ENCODE data around the gene PTCH2. TPM values are rescaled to one million over a fixed set of nuclear protein-coding genes. Genes with fewer than 3 reads are reported as not detected.
"Not testable (repeated sequence)": the region's sequence is repeated elsewhere in the genome, so short reads cannot be mapped to it uniquely, and the experiment has no call there.

Gene PTCH2
- total and polyA plus RNA-seq, 10 donors: 0.56 to 1.6 (median 1.2) TPM

DNA sequence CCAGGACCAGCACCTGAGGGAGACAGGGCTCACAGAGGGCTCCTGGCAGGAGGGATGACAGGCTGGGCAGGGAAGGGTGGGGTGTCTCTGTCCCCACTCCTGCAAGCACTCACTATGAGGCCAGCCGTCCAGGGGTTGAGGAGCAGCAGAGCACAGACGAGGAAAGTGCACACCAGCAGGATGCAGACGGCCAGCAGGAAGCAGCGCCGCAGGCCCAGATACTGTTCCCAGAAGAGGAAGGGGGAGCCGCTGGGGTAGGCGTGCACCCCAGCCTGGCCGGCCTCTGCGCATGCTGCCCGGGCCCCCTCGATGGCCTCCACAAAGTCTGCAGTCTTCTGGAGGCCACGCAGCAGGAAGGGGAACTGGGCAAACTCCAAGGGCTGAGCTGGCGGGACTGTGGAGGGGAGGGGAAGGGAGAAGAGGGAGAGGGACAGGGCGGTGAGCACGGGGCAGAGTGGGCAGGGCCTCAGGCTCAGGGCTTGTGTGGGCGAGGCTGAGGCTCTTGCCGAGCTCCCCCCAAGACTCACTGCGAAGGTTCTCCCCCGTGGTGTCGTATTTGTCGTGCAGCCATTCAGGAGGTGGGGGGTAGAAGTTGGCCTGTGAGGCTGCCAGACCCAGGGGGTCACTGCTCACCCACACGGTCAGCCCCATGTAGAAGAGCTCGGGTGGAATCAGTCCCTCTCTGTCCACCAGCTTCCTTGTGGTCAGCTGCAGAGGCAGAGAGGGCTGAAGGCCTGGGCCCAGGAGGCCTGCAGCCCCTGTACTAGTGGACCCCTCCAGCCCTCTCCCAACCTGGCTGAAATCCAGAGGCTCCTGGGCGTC is 16.5 kb downstream of the PTCH2 start:
- peak overlapping the region in 2 of 8 donors; percentile 1 to 4 for H3K4me3 ChIP-seq
- intact Hi-C loops (cut with DNase I; ENCODE audit: low total_unique reads): no loop called here
- TF ChIP-seq POLR2AphosphoS5 (IDR thresholded peaks at IDR 0.05) (peak; percentile 48 to 85 (median 70)), POLR2A (IDR thresholded peaks at IDR 0.05) (no peak)
- TF ChIP-seq, protein P1, sequence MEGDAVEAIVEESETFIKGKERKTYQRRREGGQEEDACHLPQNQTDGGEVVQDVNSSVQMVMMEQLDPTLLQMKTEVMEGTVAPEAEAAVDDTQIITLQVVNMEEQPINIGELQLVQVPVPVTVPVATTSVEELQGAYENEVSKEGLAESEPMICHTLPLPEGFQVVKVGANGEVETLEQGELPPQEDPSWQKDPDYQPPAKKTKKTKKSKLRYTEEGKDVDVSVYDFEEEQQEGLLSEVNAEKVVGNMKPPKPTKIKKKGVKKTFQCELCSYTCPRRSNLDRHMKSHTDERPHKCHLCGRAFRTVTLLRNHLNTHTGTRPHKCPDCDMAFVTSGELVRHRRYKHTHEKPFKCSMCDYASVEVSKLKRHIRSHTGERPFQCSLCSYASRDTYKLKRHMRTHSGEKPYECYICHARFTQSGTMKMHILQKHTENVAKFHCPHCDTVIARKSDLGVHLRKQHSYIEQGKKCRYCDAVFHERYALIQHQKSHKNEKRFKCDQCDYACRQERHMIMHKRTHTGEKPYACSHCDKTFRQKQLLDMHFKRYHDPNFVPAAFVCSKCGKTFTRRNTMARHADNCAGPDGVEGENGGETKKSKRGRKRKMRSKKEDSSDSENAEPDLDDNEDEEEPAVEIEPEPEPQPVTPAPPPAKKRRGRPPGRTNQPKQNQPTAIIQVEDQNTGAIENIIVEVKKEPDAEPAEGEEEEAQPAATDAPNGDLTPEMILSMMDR (IDR thresholded peaks at IDR 0.05 in 8 of 11, conservative IDR thresholded peaks at IDR 0.05 in 3 of 11): no peak
- H3K27me3 ChIP-seq (replicated peaks in 1 of 7): no peaks in the 10 kb centered on the region
- 14 to 28% (median 22%) methylated on average over 18 to 24 of the region's 24 CpGs for whole genome bisulfite sequencing, 5 donors
- DNase-seq: peak; percentile 91
- H3K27ac ChIP-seq: peak overlapping the region in 6 of 8 donors; percentile 35 to 70 (median 62)
- H3K36me3 ChIP-seq: no peaks in the 10 kb centered on the region
- H3K4me1 ChIP-seq: peaks cover 0 to 46% (median 20%) of the 10 kb centered on the region in 6 donors
- no peaks in the 10 kb centered on the region for H3K9me3 ChIP-seq

DNA sequence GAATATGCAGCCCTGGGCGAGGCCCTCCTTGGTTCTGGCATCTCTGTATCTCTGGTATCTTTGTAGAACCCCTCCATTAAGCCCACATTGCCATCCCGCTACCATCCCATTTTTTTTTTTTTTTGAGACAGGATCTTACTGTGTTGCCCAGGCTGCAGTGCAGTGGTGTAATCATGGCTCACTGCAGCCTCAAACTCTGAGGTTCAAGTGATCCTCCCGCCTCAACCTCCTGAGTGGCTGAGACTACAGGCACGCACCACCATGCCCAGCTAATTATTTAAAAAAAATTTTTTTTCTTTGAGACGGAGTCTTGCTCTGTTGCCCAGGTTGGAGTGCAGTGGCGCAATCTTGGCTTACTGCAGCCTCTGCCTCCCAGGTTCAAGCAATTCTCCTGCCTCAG is 18.7 kb downstream of the PTCH2 start:
- H3K27me3 ChIP-seq (replicated peaks in 1 of 7); H3K36me3 ChIP-seq; H3K4me3 ChIP-seq; H3K27ac ChIP-seq; H3K9me3 ChIP-seq: not testable (repeated sequence)
- 92 to 95% (median 93%) methylated on average over 6 of the region's 6 CpGs for WGBS, 5 donors
- intact Hi-C loops (cut with DNase I; ENCODE audit: low total_unique reads): loop anchor here (5.0 kb wide), 1 partner anchor 37 kb away; the partner anchor contains the start of gene BEST4
- H3K4me1 ChIP-seq: peaks cover 8 to 38% (median 26%) of the 10 kb centered on the region in 6 donors
- DNase-seq: peak; percentile 19

- no peaks in the 10 kb centered on the region for H3K9me3 ChIP-seq
- intact Hi-C loops (cut with DNase I; ENCODE audit: low total_unique reads): loop anchor here (5.0 kb wide), 1 partner anchor 36 kb away; the partner anchor contains the start of gene BEST4
These were observed 20.0 kb downstream of the PTCH2 start for GRCh38 chr1:44822981-44823451.

GRCh38 chr1:44822131-44822701 is 20.8 kb downstream of the PTCH2 start:
- intact Hi-C loops (cut with DNase I; ENCODE audit: low total_unique reads): loop anchor here (5.0 kb wide), 1 partner anchor 35 kb away; the partner anchor contains the start of gene BEST4
- TF ChIP-seq POLR2A (IDR thresholded peaks at IDR 0.05): no peak
- no peak for TF ChIP-seq POLR2AphosphoS5 (IDR thresholded peaks at IDR 0.05)
- TF ChIP-seq, protein P1 (IDR thresholded peaks at IDR 0.05 in 8 of 11, conservative IDR thresholded peaks at IDR 0.05 in 3 of 11): no peak
- Histone ChIP-seq H3K4me1 (peaks cover 8 to 48% (median 37%) of the 10 kb centered on the region in 6 donors), H3K27me3 (replicated peaks in 1 of 7) (no peaks in the 10 kb centered on the region), H3K27ac (no peak overlapping the region), H3K9me3 (no peaks in the 10 kb centered on the region), H3K36me3 (no peaks in the 10 kb centered on the region), H3K4me3 (no peak overlapping the region)
- peak; percentile 74 for DNase-seq
- WGBS, 5 donors: 80 to 97% (median 90%) methylated on average over 2 to 6 of the region's 6 CpGs

More at GRCh38 chr1:44822981-44823451, 20.0 kb downstream of the PTCH2 start:
- Histone ChIP-seq H3K4me3 (no peak overlapping the region), H3K4me1 (peaks cover 8 to 48% (median 37%) of the 10 kb centered on the region in 6 donors), H3K36me3 (no peaks in the 10 kb centered on the region), H3K27me3 (replicated peaks in 1 of 7) (no peaks in the 10 kb centered on the region), H3K27ac (no peak overlapping the region)
- WGBS, 5 donors: 90 to 94% (median 93%) methylated on average over 11 to 15 of the region's 15 CpGs
- no peak for TF ChIP-seq POLR2A (IDR thresholded peaks at IDR 0.05)
- TF ChIP-seq, protein P1 (IDR thresholded peaks at IDR 0.05 in 8 of 11, conservative IDR thresholded peaks at IDR 0.05 in 3 of 11): no peak
- no peak for TF ChIP-seq POLR2AphosphoS5 (IDR thresholded peaks at IDR 0.05)
- DNase-seq: peak; percentile 72
